GM12878 (cell line): ENCODE results near the gene HS6ST3.

Experiments
- ESRRA ChIP-seq: IDR thresholded peaks from 2 replicates; pipeline ENCODE4 v1.6.1; 2012; ENCODE audit warnings: mild to moderate bottlenecking, low read length, improper control_type of control experiment
- FOS ChIP-seq: IDR thresholded peaks from 3 replicates; pipeline ENCODE4 v1.6.1; 2011; ENCODE audit warnings: borderline replicate concordance; ENCODE audit not compliant: insufficient read length; ENCODE audit errors: extremely low read depth
- FOXM1 ChIP-seq: IDR thresholded peaks from 2 replicates; pipeline ENCODE4 v1.6.1; 2012; ENCODE audit warnings: low read depth, mild to moderate bottlenecking, inconsistent platforms, low read length, moderate library complexity
- MEF2A ChIP-seq: IDR thresholded peaks from 2 replicates; pipeline ENCODE4 v1.6.1; 2011; ENCODE audit warnings: low read depth, mild to moderate bottlenecking, low read length, moderate library complexity; ENCODE audit not compliant: insufficient read depth
- POLR2A ChIP-seq: IDR thresholded peaks from 2 replicates; pipeline ENCODE4 v1.6.1; 2011; ENCODE audit warnings: low read depth, mild to moderate bottlenecking, low read length
- POLR2AphosphoS2 ChIP-seq: IDR thresholded peaks from 2 replicates; pipeline ENCODE4 v1.6.1; 2011; ENCODE audit warnings: low read depth, mild to moderate bottlenecking, low read length, improper control_type of control experiment, moderate library complexity
- RAD21 ChIP-seq: IDR thresholded peaks from 2 replicates; pipeline ENCODE4 v1.6.1; 2011; ENCODE audit warnings: mild to moderate bottlenecking, low read depth, low read length, moderate library complexity; ENCODE audit not compliant: insufficient read depth
- RELA ChIP-seq: fragments of 450-650 bp; IDR thresholded peaks from 2 replicates; pipeline ENCODE4 v1.8.0; 2014; ENCODE audit warnings: borderline replicate concordance; ENCODE audit not compliant: partially characterized antibody
- ZBTB33 ChIP-seq: fragments of 450-650 bp; IDR thresholded peaks from 2 replicates; pipeline ENCODE4 v1.6.1; 2017; ENCODE audit warnings: mild to moderate bottlenecking
- TF ChIP-seq, protein P1 (sequence below), 3 experiments: IDR thresholded peaks in 2 of 3; conservative IDR thresholded peaks in 1 of 3; 2 replicates each; pipeline ENCODE4 v1.5.1; 2011; ENCODE audit warnings: low read depth in 3 of 3, low read length in 3 of 3, mild to moderate bottlenecking in 3 of 3, control low read depth in 2 of 3, moderate library complexity in 2 of 3, inconsistent platforms in 1 of 3, mixed read lengths in 1 of 3; ENCODE audit not compliant: control insufficient read depth in 2 of 3, insufficient read depth in 1 of 3; ENCODE audit errors: extremely low read depth in 1 of 3
- TF ChIP-seq, protein P2 (sequence below): fragments of 450-650 bp; IDR thresholded peaks from 2 replicates; pipeline ENCODE4 v1.6.1; 2016; ENCODE audit warnings: mild to moderate bottlenecking
- TF ChIP-seq, protein P3 (sequence below): IDR thresholded peaks from 2 replicates; pipeline ENCODE4 v1.6.1; 2012; ENCODE audit warnings: low read length, inconsistent platforms

- TF ChIP-seq, protein P1, sequence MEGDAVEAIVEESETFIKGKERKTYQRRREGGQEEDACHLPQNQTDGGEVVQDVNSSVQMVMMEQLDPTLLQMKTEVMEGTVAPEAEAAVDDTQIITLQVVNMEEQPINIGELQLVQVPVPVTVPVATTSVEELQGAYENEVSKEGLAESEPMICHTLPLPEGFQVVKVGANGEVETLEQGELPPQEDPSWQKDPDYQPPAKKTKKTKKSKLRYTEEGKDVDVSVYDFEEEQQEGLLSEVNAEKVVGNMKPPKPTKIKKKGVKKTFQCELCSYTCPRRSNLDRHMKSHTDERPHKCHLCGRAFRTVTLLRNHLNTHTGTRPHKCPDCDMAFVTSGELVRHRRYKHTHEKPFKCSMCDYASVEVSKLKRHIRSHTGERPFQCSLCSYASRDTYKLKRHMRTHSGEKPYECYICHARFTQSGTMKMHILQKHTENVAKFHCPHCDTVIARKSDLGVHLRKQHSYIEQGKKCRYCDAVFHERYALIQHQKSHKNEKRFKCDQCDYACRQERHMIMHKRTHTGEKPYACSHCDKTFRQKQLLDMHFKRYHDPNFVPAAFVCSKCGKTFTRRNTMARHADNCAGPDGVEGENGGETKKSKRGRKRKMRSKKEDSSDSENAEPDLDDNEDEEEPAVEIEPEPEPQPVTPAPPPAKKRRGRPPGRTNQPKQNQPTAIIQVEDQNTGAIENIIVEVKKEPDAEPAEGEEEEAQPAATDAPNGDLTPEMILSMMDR (IDR thresholded peaks at IDR 0.05 in 2 of 3, conservative IDR thresholded peaks at IDR 0.05 in 1 of 3; ENCODE audit: control insufficient read depth in 2 of 3, extremely low read depth in 1 of 3, insufficient read depth in 1 of 3, low read depth in 3 of 3, low read length in 3 of 3), result no peak
- no peak for TF ChIP-seq ZBTB33
- TF ChIP-seq ESRRA, result no peak
- no peak for TF ChIP-seq POLR2A
- no peak for TF ChIP-seq MEF2A
- TF ChIP-seq RAD21, result no peak
- no peak for TF ChIP-seq POLR2AphosphoS2
- TF ChIP-seq, protein P2, sequence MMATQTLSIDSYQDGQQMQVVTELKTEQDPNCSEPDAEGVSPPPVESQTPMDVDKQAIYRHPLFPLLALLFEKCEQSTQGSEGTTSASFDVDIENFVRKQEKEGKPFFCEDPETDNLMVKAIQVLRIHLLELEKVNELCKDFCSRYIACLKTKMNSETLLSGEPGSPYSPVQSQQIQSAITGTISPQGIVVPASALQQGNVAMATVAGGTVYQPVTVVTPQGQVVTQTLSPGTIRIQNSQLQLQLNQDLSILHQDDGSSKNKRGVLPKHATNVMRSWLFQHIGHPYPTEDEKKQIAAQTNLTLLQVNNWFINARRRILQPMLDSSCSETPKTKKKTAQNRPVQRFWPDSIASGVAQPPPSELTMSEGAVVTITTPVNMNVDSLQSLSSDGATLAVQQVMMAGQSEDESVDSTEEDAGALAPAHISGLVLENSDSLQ, result no peak
- TF ChIP-seq FOS, result no peak
- TF ChIP-seq RELA, result no peak
- no peak for TF ChIP-seq FOXM1
- TF ChIP-seq, protein P3, sequence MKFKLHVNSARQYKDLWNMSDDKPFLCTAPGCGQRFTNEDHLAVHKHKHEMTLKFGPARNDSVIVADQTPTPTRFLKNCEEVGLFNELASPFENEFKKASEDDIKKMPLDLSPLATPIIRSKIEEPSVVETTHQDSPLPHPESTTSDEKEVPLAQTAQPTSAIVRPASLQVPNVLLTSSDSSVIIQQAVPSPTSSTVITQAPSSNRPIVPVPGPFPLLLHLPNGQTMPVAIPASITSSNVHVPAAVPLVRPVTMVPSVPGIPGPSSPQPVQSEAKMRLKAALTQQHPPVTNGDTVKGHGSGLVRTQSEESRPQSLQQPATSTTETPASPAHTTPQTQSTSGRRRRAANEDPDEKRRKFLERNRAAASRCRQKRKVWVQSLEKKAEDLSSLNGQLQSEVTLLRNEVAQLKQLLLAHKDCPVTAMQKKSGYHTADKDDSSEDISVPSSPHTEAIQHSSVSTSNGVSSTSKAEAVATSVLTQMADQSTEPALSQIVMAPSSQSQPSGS, result no peak
Observed at GRCh38 chr13:96782186-96782585, 692.3 kb downstream of the HS6ST3 start.
